H1 (cell line): ENCODE data around the gene ORMDL1. TPM values are rescaled to one million over a fixed set of nuclear protein-coding genes. Genes with fewer than 3 reads are reported as not detected.

ENCODE experiments used
- CTCF ChIA-PET: fragments of 300-600 bp; sonication (Branson Sonifier 250); formaldehyde crosslinking; loops from one replicate; lab custom pipeline; 2021; ENCODE audit not compliant: partially characterized antibody; lab: Charles Lee
- POLR2A ChIA-PET: fragments of 300-600 bp; sonication (Branson Sonifier 250); formaldehyde crosslinking; loops from one replicate; lab custom pipeline; 2021; ENCODE audit warnings: inconsistent platforms; ENCODE audit not compliant: partially characterized antibody; lab: Charles Lee
- DNase-seq, 2 experiments: peaks; one replicate each; pipeline versions ENCODE4 v3.0.0 to v3.0.0-alpha.2; 2010 to 2022; ENCODE audit warnings: low spot score in 2 of 2, low read depth in 1 of 2, mixed read lengths in 1 of 2
- FAIRE-seq: peaks from 2 replicates; lab custom pipeline; 2011; peaks lifted over from hg19 to GRCh38; lab: Jason Lieb, UNC
- H2AFZ ChIP-seq: 2 replicates; pipeline ENCODE4 v1.8.1; 2012; ENCODE audit warnings: low read length, inconsistent platforms
- H2AK5ac ChIP-seq: 2 replicates; pipeline ENCODE4 v1.6.1; 2013; ENCODE audit warnings: low read depth, low read length
- H2BK120ac ChIP-seq: replicated peaks from 2 replicates; pipeline ENCODE3; 2013; ENCODE audit warnings: low read depth, low read length, inconsistent platforms
- H2BK12ac ChIP-seq: 2 replicates; pipeline ENCODE4 v1.6.1; 2013; ENCODE audit warnings: low read depth, low read length
- H2BK15ac ChIP-seq: 2 replicates; pipeline ENCODE4 v1.6.1; 2013; ENCODE audit warnings: low read length
- H2BK20ac ChIP-seq: 2 replicates; pipeline ENCODE4 v1.6.1; 2013; ENCODE audit warnings: low read length
- H2BK5ac ChIP-seq: 2 replicates; pipeline ENCODE4 v1.6.1; 2013; ENCODE audit warnings: low read depth, low read length
- H3K14ac ChIP-seq: 2 replicates; pipeline ENCODE4 v1.6.1; 2013; ENCODE audit warnings: inconsistent platforms; ENCODE audit not compliant: insufficient read length
- H3K18ac ChIP-seq: 2 replicates; pipeline ENCODE4 v1.6.1; 2013; ENCODE audit warnings: low read length; ENCODE audit errors: extremely low read depth
- H3K23ac ChIP-seq: 2 replicates; pipeline ENCODE4 v1.6.1; 2013; ENCODE audit warnings: inconsistent platforms; ENCODE audit not compliant: insufficient read length
- H3K23me2 ChIP-seq: 2 replicates; pipeline ENCODE4 v1.6.1; 2013; ENCODE audit warnings: low read depth, low read length
- H3K27ac ChIP-seq: 2 replicates; pipeline ENCODE4 v1.6.1; 2011; ENCODE audit warnings: low read depth, low read length, inconsistent platforms
- H3K27me3 ChIP-seq, 4 experiments: replicated peaks in 1 of 4; 1 replicate in 1 of 4; 2 replicates in 3 of 4; pipeline versions ENCODE4 v1.6.1 to v1.8.1; 2011 to 2013; ENCODE audit warnings: low read length in 3 of 4, mild to moderate bottlenecking in 3 of 4, inconsistent platforms in 2 of 4, mixed read lengths in 2 of 4, moderate library complexity in 1 of 4; ENCODE audit not compliant: control insufficient read depth in 3 of 4, insufficient read depth in 3 of 4; ENCODE audit errors: extremely low read depth in 1 of 4
- H3K36me3 ChIP-seq, 4 experiments: 2 replicates each; pipeline versions ENCODE4 v1.6.1 to v1.8.1; 2011 to 2013; ENCODE audit warnings: mild to moderate bottlenecking in 4 of 4, low read length in 3 of 4, moderate library complexity in 2 of 4, control low read depth in 1 of 4, inconsistent platforms in 1 of 4; ENCODE audit not compliant: insufficient read depth in 4 of 4, control insufficient read depth in 2 of 4
- H3K4ac ChIP-seq: replicated peaks from 2 replicates; pipeline ENCODE3; 2013; ENCODE audit warnings: low read length, low read depth, mixed read lengths, inconsistent platforms; ENCODE audit not compliant: insufficient read length
- H3K4me1 ChIP-seq, 4 experiments: replicated peaks in 1 of 4; 1 replicate in 1 of 4; 2 replicates in 3 of 4; pipeline versions ENCODE4 v1.6.1 to v1.8.1; 2011 to 2013; ENCODE audit warnings: low read length in 3 of 4, inconsistent platforms in 2 of 4, mixed read lengths in 1 of 4; ENCODE audit not compliant: insufficient read depth in 4 of 4, control insufficient read depth in 3 of 4
- H3K4me2 ChIP-seq, 2 experiments: 2 replicates each; pipeline versions ENCODE4 v1.6.1 to v1.8.1; 2011 to 2013; ENCODE audit warnings: low read depth in 2 of 2, low read length in 2 of 2, control low read depth in 1 of 2, inconsistent platforms in 1 of 2, mild to moderate bottlenecking in 1 of 2; ENCODE audit not compliant: insufficient read depth in 1 of 2
- H3K4me3 ChIP-seq, 4 experiments: fragments of 200-600, 300-600 bp in 1 of 4; sonication (generic), shearing (Covaris generic), sonication (Bioruptor Twin) in 1 of 4; 2 replicates each; pipeline versions ENCODE4 v1.5.1 to v1.8.1; 2011 to 2016; ENCODE audit warnings: low read length in 4 of 4, low read depth in 3 of 4, control low read depth in 2 of 4, inconsistent platforms in 2 of 4, mild to moderate bottlenecking in 2 of 4, mixed read lengths in 1 of 4, moderate library complexity in 1 of 4; ENCODE audit not compliant: insufficient read depth in 2 of 4; ENCODE audit errors: extremely low read depth in 1 of 4
- H3K56ac ChIP-seq: replicated peaks from 2 replicates; pipeline ENCODE3; 2013; ENCODE audit warnings: low read depth, mild to moderate bottlenecking, mixed read lengths, low read length, inconsistent platforms; ENCODE audit not compliant: insufficient read length
- H3K79me1 ChIP-seq: 2 replicates; pipeline ENCODE4 v1.6.1; 2013; ENCODE audit warnings: low read depth, low read length, control low read depth
- H3K79me2 ChIP-seq, 2 experiments: 2 replicates each; pipeline versions ENCODE4 v1.6.1 to v1.8.1; 2012 to 2013; ENCODE audit warnings: low read length in 2 of 2, mild to moderate bottlenecking in 2 of 2, inconsistent platforms in 1 of 2; ENCODE audit not compliant: insufficient read depth in 2 of 2, control insufficient read depth in 1 of 2
- H3K9ac ChIP-seq, 4 experiments: replicated peaks in 1 of 4; 1 replicate in 1 of 4; 2 replicates in 3 of 4; pipeline versions ENCODE4 v1.6.1 to v1.8.1; 2011 to 2013; ENCODE audit warnings: low read depth in 3 of 4, low read length in 3 of 4, control low read depth in 2 of 4, mild to moderate bottlenecking in 2 of 4, moderate library complexity in 2 of 4, inconsistent platforms in 1 of 4; ENCODE audit errors: extremely low read depth in 1 of 4
- H3K9me3 ChIP-seq, 2 experiments: 2 replicates each; pipeline versions ENCODE4 v1.6.1 to v1.8.1; 2012 to 2013; ENCODE audit warnings: mild to moderate bottlenecking in 2 of 2, moderate library complexity in 2 of 2, control low read depth in 1 of 2, inconsistent platforms in 1 of 2, low read depth in 1 of 2, low read length in 1 of 2, mixed read lengths in 1 of 2; ENCODE audit not compliant: insufficient read depth in 2 of 2
- H4K20me1 ChIP-seq, 2 experiments: replicated peaks in 1 of 2; 2 replicates each; pipeline versions ENCODE3 to v1.8.1; 2011 to 2013; ENCODE audit warnings: inconsistent platforms in 2 of 2, low read length in 2 of 2, mild to moderate bottlenecking in 1 of 2; ENCODE audit not compliant: insufficient read depth in 2 of 2, control insufficient read depth in 1 of 2
- H4K5ac ChIP-seq: 2 replicates; pipeline ENCODE4 v1.6.1; 2013; ENCODE audit warnings: low read length, low read depth, mixed read lengths, inconsistent platforms; ENCODE audit not compliant: insufficient read length
- H4K8ac ChIP-seq: 2 replicates; pipeline ENCODE4 v1.8.0; 2013; ENCODE audit warnings: mild to moderate bottlenecking, moderate library complexity, low read length, inconsistent platforms; ENCODE audit not compliant: insufficient read depth; ENCODE audit errors: extremely low read depth
- H4K91ac ChIP-seq: replicated peaks from 2 replicates; pipeline ENCODE3; 2013; ENCODE audit warnings: low read length, mixed read lengths, inconsistent platforms; ENCODE audit not compliant: insufficient read length
- BCL11A ChIP-seq, 2 experiments: IDR thresholded peaks; one replicate each; pipeline ENCODE4 v1.6.1; 2011; ENCODE audit warnings: low read depth in 2 of 2, low read length in 2 of 2, mild to moderate bottlenecking in 2 of 2
- NRF1 ChIP-seq: IDR thresholded peaks from 2 replicates; pipeline ENCODE4 v1.6.1; 2011; ENCODE audit warnings: mild to moderate bottlenecking, low read depth, low read length, improper control_type of control experiment
- SAP30 ChIP-seq: fragments of 300-600 bp; sonication (generic); IDR thresholded peaks from 2 replicates; pipeline ENCODE4 v1.7.1; 2012; ENCODE audit warnings: low read length, moderate library complexity, mild to moderate bottlenecking, inconsistent platforms; ENCODE audit not compliant: insufficient read depth, insufficient replicate concordance
- SIRT6 ChIP-seq: IDR thresholded peaks from one replicate; pipeline ENCODE4 v1.7.1; 2012; ENCODE audit warnings: low read length, inconsistent platforms
- WGBS, 2 experiments: shearing (Covaris generic) in 1 of 2; methylation state at CpG; one replicate each; pipeline versions ENCODE4 v1.1.6 to v1.1.7; 2013 to 2015; ENCODE audit warnings: low lambda C conversion rate in 2 of 2, mixed read lengths in 2 of 2, inconsistent platforms in 1 of 2, low coverage in 1 of 2, missing lambda C conversion rate in 1 of 2; ENCODE audit not compliant: insufficient replicate concordance in 2 of 2, insufficient coverage in 1 of 2, insufficient read length in 1 of 2; ENCODE audit errors: extremely low coverage in 1 of 2, missing lambda C conversion rate in 1 of 2; 5-methylcytosine and 5-hydroxymethylcytosine counted together
- polyA plus RNA-seq, 7 experiments: library from polyadenylated mRNA; depleted of rRNA in 3 of 7; stranded (reverse) in 5 of 7; unstranded in 2 of 7; fragments of >200 nt in 5 of 7; fragments of 200-250 nt in 2 of 7; gene quantifications; 1 replicate in 5 of 7; 2 replicates in 1 of 7; 4 replicates in 1 of 7; pipeline versions ENCODE4 v1.2.1 to v1.2.3, GENCODE V29; 2011 to 2013; ENCODE audit warnings: missing spikeins in 2 of 7, mixed read lengths in 2 of 7
- total RNA-seq: library from RNA; stranded (reverse); fragmentation: NEBNext Ultra II Directional; extraction: Animal tissue kit (Norgen Biotek cat#: 25700); gene quantifications from 2 replicates; pipeline ENCODE4 v1.2.1, GENCODE V29; 2021

ORMDL1 gene
- total and polyA plus RNA-seq, 2 of the 8 experiments (the other 6 are each of a cell fraction or from before 2014, with no cell fraction given): 34.9 to 58.1 TPM

DNA sequence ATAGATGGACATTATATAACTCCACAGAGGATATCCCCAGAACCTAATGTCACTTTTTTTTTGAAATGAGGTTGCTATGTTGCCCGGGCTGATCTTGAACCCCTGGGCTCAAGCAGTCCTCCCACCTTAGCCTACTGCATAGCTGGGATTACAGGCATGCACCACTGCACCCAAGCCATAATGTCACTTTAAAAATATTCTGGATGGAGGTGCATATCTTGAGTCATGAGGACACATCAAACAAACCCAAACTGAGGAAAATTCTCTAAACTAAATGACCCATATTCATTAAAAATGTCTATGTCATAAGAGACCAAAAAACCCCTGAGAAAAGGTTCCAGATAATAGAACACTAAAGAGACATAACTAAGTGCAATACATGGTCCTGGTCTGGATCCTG, 57.9 kb downstream of the ORMDL1 start:
- FAIRE-seq: no peak
- 93% methylated on average over 1 of the region's 1 CpG; no CpG with 5 or more reads in 1 of the 2 experiments for WGBS, 2 experiments
- no peaks in the 10 kb centered on the region for H3K9me3 ChIP-seq

More for the DNA sequence above, 57.9 kb downstream of the ORMDL1 start:
- H3K4ac ChIP-seq: no peak overlapping the region
- H2BK15ac ChIP-seq: no peak overlapping the region
- CTCF ChIA-PET: no interaction called here
- no peak for TF ChIP-seq SAP30
- TF ChIP-seq SIRT6: no peak
- TF ChIP-seq NRF1: no peak
- no peak for TF ChIP-seq BCL11A (IDR thresholded peaks at IDR 0.05; ENCODE audit: low read depth in 2 of 2, low read length in 2 of 2)
- H4K91ac ChIP-seq: no peak overlapping the region
- no peak overlapping the region for H3K56ac ChIP-seq
- no peaks in the 10 kb centered on the region for H3K79me2 ChIP-seq
- no peak overlapping the region for H4K5ac ChIP-seq
- H3K4me1 ChIP-seq: no peaks in the 10 kb centered on the region
- H2BK20ac ChIP-seq: no peak overlapping the region
- no peak overlapping the region for H2BK12ac ChIP-seq
- H3K4me3 ChIP-seq: no peak overlapping the region
- H3K4me2 ChIP-seq: no peak overlapping the region
- no peak overlapping the region for H3K23ac ChIP-seq
- H3K14ac ChIP-seq: no peak overlapping the region
- DNase-seq: no peak
- no peaks in the 10 kb centered on the region for H3K79me1 ChIP-seq
- H3K18ac ChIP-seq: no peak overlapping the region
- no peak overlapping the region for H3K27ac ChIP-seq
- no peak overlapping the region for H3K9ac ChIP-seq
- no peak overlapping the region for H2AK5ac ChIP-seq
- H3K27me3 ChIP-seq: peaks cover 0 to 1% (median 0%) of the 10 kb centered on the region in 4 experiments; a peak in 1 of 7 replicates
- no peak overlapping the region for H4K8ac ChIP-seq
- H3K23me2 ChIP-seq: no peaks in the 10 kb centered on the region; the same call in 1 of the 2 replicates
- H4K20me1 ChIP-seq: no peaks in the 10 kb centered on the region
- POLR2A ChIA-PET: interaction anchor here (1.3 kb wide), 1 partner anchor 16 kb away, joined by 4 read pairs; no protein-coding TSS in a partner anchor
- no peak overlapping the region for H2BK120ac ChIP-seq
- no peak overlapping the region for H2AFZ ChIP-seq
- H3K36me3 ChIP-seq: no peaks in the 10 kb centered on the region
- H2BK5ac ChIP-seq: no peak overlapping the region
